ENCODE data around the gene MRPS18A. TPM values are rescaled to one million over a fixed set of nuclear protein-coding genes. Genes with fewer than 3 reads are reported as not detected.

Gene MRPS18A
- total and polyA plus RNA-seq, 2 of the 8 experiments (the other 6 are each of a cell fraction or from before 2014, with no cell fraction given) = 48.3 to 121 TPM

GRCh38 chr6:43636308-43636659 is 51.3 kb downstream of the MRPS18A start:
- Histone ChIP-seq H3K23ac (ENCODE audit: insufficient read length) (no peak overlapping the region), H4K20me1 (replicated peaks in 1 of 2; ENCODE audit: control insufficient read depth in 1 of 2, insufficient read depth in 2 of 2, low read length in 2 of 2) (no peaks in the 10 kb centered on the region), H3K23me2 (ENCODE audit: low read depth, low read length) (peaks cover 5% of the 10 kb centered on the region), H4K8ac (ENCODE audit: extremely low read depth, insufficient read depth, low read length) (no peak overlapping the region), H3K4me1 (replicated peaks in 1 of 4; ENCODE audit: control insufficient read depth in 3 of 4, insufficient read depth in 4 of 4, low read length in 3 of 4) (peaks cover 0 to 10% (median 3%) of the 10 kb centered on the region in 4 experiments; a peak in 4 of 7 replicates), H2BK120ac (replicated peaks; ENCODE audit: low read depth, low read length) (no peak overlapping the region), H3K4me2 (ENCODE audit: insufficient read depth in 1 of 2, low read depth in 2 of 2, low read length in 2 of 2) (peak overlapping the region; percentile 68 to 80), H3K9ac (replicated peaks in 1 of 4; ENCODE audit: extremely low read depth in 1 of 4, low read depth in 3 of 4, low read length in 3 of 4) (peak overlapping the region; percentile 46 to 96 (median 90)), H3K56ac (replicated peaks; ENCODE audit: insufficient read length, low read depth, low read length) (no peak overlapping the region), H4K5ac (ENCODE audit: insufficient read length, low read depth, low read length) (no peak overlapping the region), H2AFZ (ENCODE audit: low read length) (no peak overlapping the region), H3K79me1 (ENCODE audit: low read depth, low read length) (peaks cover 10% of the 10 kb centered on the region), H2BK20ac (ENCODE audit: low read length) (no peak overlapping the region), H2BK15ac (ENCODE audit: low read length) (no peak overlapping the region), H3K27ac (ENCODE audit: low read depth, low read length) (peak overlapping the region; percentile 79), H3K14ac (ENCODE audit: insufficient read length) (no peak overlapping the region), H3K27me3 (replicated peaks in 1 of 4; ENCODE audit: control insufficient read depth in 3 of 4, extremely low read depth in 1 of 4, insufficient read depth in 3 of 4, low read length in 3 of 4) (no peaks in the 10 kb centered on the region), H2BK5ac (ENCODE audit: low read depth, low read length) (no peak overlapping the region), H3K18ac (ENCODE audit: extremely low read depth, low read length) (no peak overlapping the region), H3K4ac (replicated peaks; ENCODE audit: insufficient read length, low read depth, low read length) (no peak overlapping the region), H3K4me3 (ENCODE audit: extremely low read depth in 1 of 4, insufficient read depth in 2 of 4, low read depth in 3 of 4, low read length in 4 of 4) (peak overlapping the region; percentile 90 to 95 (median 93)), H3K9me3 (ENCODE audit: insufficient read depth in 2 of 2, low read depth in 1 of 2, low read length in 1 of 2) (no peaks in the 10 kb centered on the region), H4K91ac (replicated peaks; ENCODE audit: insufficient read length, low read length) (no peak overlapping the region), H3K36me3 (ENCODE audit: control insufficient read depth in 2 of 4, insufficient read depth in 4 of 4, low read length in 3 of 4) (peaks cover 9 to 28% (median 18%) of the 10 kb centered on the region in 4 experiments), H2BK12ac (ENCODE audit: low read depth, low read length) (no peak overlapping the region), H2AK5ac (ENCODE audit: low read depth, low read length) (no peak overlapping the region), H3K79me2 (ENCODE audit: control insufficient read depth in 1 of 2, insufficient read depth in 2 of 2, low read length in 2 of 2) (peaks cover 3 to 36% of the 10 kb centered on the region in 2 experiments; a peak in 3 of 4 replicates)
- TF ChIP-seq TAF7 (optimal IDR thresholded peaks at IDR 0.05; ENCODE audit: borderline replicate concordance, low read depth, low read length) (no peak), JUN (IDR thresholded peaks at IDR 0.05; ENCODE audit: low read depth, low read length) (no peak), CBX8 (IDR thresholded peaks at IDR 0.05; ENCODE audit: borderline replicate concordance, low read depth, low read length) (no peak), CHD1 (IDR thresholded peaks at IDR 0.05; ENCODE audit: low read depth, low read length) (no peak), SIRT6 (IDR thresholded peaks at IDR 0.05; ENCODE audit: low read length) (no peak), CREB1 (IDR thresholded peaks at IDR 0.05) (no peak), GTF2F1 (IDR thresholded peaks at IDR 0.05; ENCODE audit: borderline replicate concordance, low read depth, low read length) (no peak), CBX5 (IDR thresholded peaks at IDR 0.05; ENCODE audit: low read depth, low read length) (no peak), ATF2 (IDR thresholded peaks at IDR 0.05; ENCODE audit: low read length) (no peak)
- TF ChIP-seq, protein P1, sequence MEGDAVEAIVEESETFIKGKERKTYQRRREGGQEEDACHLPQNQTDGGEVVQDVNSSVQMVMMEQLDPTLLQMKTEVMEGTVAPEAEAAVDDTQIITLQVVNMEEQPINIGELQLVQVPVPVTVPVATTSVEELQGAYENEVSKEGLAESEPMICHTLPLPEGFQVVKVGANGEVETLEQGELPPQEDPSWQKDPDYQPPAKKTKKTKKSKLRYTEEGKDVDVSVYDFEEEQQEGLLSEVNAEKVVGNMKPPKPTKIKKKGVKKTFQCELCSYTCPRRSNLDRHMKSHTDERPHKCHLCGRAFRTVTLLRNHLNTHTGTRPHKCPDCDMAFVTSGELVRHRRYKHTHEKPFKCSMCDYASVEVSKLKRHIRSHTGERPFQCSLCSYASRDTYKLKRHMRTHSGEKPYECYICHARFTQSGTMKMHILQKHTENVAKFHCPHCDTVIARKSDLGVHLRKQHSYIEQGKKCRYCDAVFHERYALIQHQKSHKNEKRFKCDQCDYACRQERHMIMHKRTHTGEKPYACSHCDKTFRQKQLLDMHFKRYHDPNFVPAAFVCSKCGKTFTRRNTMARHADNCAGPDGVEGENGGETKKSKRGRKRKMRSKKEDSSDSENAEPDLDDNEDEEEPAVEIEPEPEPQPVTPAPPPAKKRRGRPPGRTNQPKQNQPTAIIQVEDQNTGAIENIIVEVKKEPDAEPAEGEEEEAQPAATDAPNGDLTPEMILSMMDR (IDR thresholded peaks at IDR 0.05; ENCODE audit: control extremely low read depth in 1 of 3, insufficient read depth in 1 of 3, low read depth in 1 of 3, low read length in 3 of 3) = no peak
- 79% methylated on average over 7 of the region's 7 CpGs; no CpG with 5 or more reads in 1 of the 2 experiments for WGBS, 2 experiments (ENCODE audit: extremely low coverage in 1 of 2, insufficient coverage in 1 of 2, insufficient read length in 1 of 2, insufficient replicate concordance in 2 of 2, low coverage in 1 of 2, low lambda C conversion rate in 2 of 2, missing lambda C conversion rate in 1 of 2)
- ChIA-PET POLR2A (ENCODE audit: partially characterized antibody) (interaction anchor here (0.8 to 2.8 kb wide), 5 partner anchors 9 to 118 kb away, joined by 3 to 23 read pairs (median 4); partner anchors contain the start of gene RSPH9), CTCF (ENCODE audit: partially characterized antibody) (interaction anchor here (0.8 to 1.8 kb wide), 4 partner anchors 9 to 171 kb away, joined by 3 to 6 read pairs (median 4); partner anchors contain the start of gene RSPH9)
- FAIRE-seq (no peak), DNase-seq (ENCODE audit: low read depth in 1 of 2, low spot score in 2 of 2) (no peak)

All from H1 (cell line).